Left ventricle myocardium inferior (tissue), 1 donor: ENCODE data around the gene USPL1. TPM values are rescaled to one million over a fixed set of nuclear protein-coding genes. Genes with fewer than 3 reads are reported as not detected.
"Not testable (repeated sequence)": the region's sequence is repeated elsewhere in the genome, so short reads cannot be mapped to it uniquely, and the experiment has no call there.

Source experiments
- DNase-seq: peaks from one replicate; pipeline ENCODE4 v3.0.0-alpha.2; 2020
- H3K27ac ChIP-seq: fragments of 200-600 bp; replicated peaks from 2 replicates; pipeline ENCODE4 v1.8.0; 2021
- H3K27me3 ChIP-seq: fragments of 200-600 bp; 2 replicates; pipeline ENCODE4 v1.8.0; 2021; ENCODE audit warnings: low read depth
- H3K36me3 ChIP-seq: fragments of 200-600 bp; 2 replicates; pipeline ENCODE4 v1.8.0; 2021
- H3K4me1 ChIP-seq: fragments of 200-600 bp; 2 replicates; pipeline ENCODE4 v1.8.0; 2021
- H3K4me3 ChIP-seq: fragments of 200-600 bp; 2 replicates; pipeline ENCODE4 v1.8.0; 2021; ENCODE audit warnings: mild to moderate bottlenecking, moderate library complexity
- H3K9me3 ChIP-seq: fragments of 200-600 bp; replicated peaks from 2 replicates; pipeline ENCODE4 v1.8.0; 2021
- CTCF ChIP-seq: fragments of 200-600 bp; IDR thresholded peaks from 2 replicates; pipeline ENCODE4 v1.8.0; 2021; ENCODE audit warnings: antibody characterized with exemption, mild to moderate bottlenecking, borderline replicate concordance
- intact Hi-C: fragments of 100-400 bp; cut with micrococcal nuclease; formaldehyde crosslinking; loops from one replicate; pipeline ENCODE4 v1.11.0; 2022
- total RNA-seq: library from RNA; stranded (reverse); fragmentation: NEBNext Ultra II Directional; extraction: Animal tissue kit (Norgen Biotek cat#: 25700); gene quantifications from one replicate; pipeline ENCODE4 v1.2.1, GENCODE V29; 2021
- donor health status: DM: no; HTN: yes; CAD: no; lungs with severe emphysema.

The USPL1 gene
- total RNA-seq, 1 donor from 2014 or later: 9.1 TPM

- Histone ChIP-seq H3K9me3 (no peaks in the 10 kb centered on the region), H3K36me3 (peaks cover 83% of the 10 kb centered on the region), H3K4me3 (no peak overlapping the region), H3K4me1 (peaks cover 22% of the 10 kb centered on the region), H3K27me3 (no peaks in the 10 kb centered on the region), H3K27ac (no peak overlapping the region)
- intact Hi-C loops: no loop called here
- TF ChIP-seq CTCF: no peak
- no peak for DNase-seq
These were observed 30.3 kb downstream of the USPL1 start for GRCh38 chr13:30647824-30648521.

DNA sequence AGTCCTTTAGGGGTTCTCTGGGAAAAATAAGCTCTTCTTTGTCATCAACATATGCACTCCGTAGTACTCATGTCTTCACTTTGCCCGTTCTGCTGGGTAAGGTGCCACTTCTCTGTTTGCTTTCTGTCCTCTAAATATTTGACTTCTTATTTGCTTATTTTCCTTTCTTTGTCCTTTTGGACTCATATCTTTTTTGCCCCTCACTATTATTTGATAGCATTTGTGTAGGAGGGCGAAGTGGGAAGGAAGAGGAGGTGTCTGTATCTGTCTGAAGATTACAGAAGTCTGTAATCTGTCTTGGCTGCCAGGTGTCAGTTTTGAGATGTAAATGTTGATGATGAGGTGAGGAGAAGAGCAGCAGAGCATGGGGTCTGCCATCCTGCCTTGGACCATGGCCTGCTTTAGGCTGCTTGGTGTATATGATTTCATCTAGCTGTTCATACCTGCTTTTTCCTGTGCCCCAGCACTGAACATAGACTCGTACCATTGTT lies 30.8 kb downstream of the USPL1 start:
- DNase-seq: no peak
- Histone ChIP-seq H3K27me3 (no peaks in the 10 kb centered on the region), H3K27ac (no peak overlapping the region), H3K36me3 (peaks cover 83% of the 10 kb centered on the region), H3K4me1 (peaks cover 22% of the 10 kb centered on the region), H3K4me3 (no peak overlapping the region), H3K9me3 (no peaks in the 10 kb centered on the region)
- intact Hi-C loops: no loop called here
- TF ChIP-seq CTCF: no peak

GRCh38 chr13:30651648-30652047 lies 33.9 kb downstream of the USPL1 start:
- not testable (repeated sequence) for H3K27ac ChIP-seq, H3K4me1 ChIP-seq
- peaks cover 86% of the 10 kb centered on the region for H3K36me3 ChIP-seq

DNA sequence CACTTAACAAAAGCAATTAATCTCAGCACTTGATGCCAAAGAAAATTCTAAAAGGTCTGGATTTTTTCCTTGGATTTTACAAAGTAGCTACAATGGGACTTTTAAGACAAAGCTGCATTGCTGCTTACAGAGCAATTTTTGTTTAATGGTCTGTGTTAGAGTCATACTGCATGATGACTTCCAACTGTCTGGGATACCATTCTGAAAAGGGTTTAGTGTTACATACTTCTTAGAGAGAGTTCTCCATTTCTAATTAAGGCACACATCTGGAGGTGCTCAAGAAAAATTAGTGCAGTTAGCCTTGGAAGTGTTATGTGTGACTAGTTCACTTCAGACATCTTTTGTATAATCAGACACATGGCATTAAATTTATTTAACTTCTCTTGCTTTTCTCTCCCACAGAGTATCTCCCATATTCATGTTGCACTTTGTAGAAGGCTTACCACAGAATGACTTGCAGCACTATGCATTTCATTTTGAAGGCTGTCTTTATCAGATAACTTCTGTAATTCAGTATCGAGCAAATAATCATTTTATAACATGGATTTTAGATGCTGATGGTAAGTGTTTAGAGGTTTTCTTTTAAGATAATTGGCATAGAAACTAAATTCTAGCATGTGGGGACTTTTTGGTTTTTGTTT lies 35.1 kb downstream of the USPL1 start:
- DNase-seq: no peak
- Histone ChIP-seq H3K36me3 (peaks cover 86% of the 10 kb centered on the region), H3K4me3 (no peak overlapping the region), H3K27me3 (no peaks in the 10 kb centered on the region), H3K4me1 (no peaks in the 10 kb centered on the region), H3K9me3 (no peaks in the 10 kb centered on the region), H3K27ac (no peak overlapping the region)
- TF ChIP-seq CTCF: no peak
- intact Hi-C loops: no loop called here

More at GRCh38 chr13:30651648-30652047, 33.9 kb downstream of the USPL1 start:
- H3K9me3 ChIP-seq, intact Hi-C loops, H3K4me3 ChIP-seq, DNase-seq, H3K27me3 ChIP-seq: not testable (repeated sequence)

DNA sequence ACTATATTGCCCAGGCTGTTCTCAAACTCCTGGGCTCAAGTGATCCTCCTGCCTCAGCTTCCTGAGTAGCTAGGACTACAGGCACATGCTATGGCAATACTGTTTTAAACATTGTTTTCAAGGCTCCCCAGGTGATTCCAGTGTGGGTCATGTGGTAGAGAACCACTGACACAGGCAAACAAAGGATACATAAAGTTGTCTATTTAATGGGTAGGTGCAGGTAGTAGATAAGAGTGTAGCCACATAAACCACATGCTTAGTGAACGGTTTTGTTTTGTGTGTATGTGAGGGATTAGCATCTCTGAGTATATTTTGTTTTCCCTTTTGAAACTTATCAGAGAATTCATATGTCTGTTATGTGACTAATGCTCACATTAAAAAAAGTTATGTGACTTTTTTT lies 36.7 kb downstream of the USPL1 start:
- H3K4me1 ChIP-seq: no peaks in the 10 kb centered on the region
- no peaks in the 10 kb centered on the region for H3K27me3 ChIP-seq
- intact Hi-C loops: no loop called here
- TF ChIP-seq CTCF: no peak
- no peak overlapping the region for H3K4me3 ChIP-seq
- DNase-seq: no peak
- no peaks in the 10 kb centered on the region for H3K9me3 ChIP-seq
- no peak overlapping the region for H3K27ac ChIP-seq
- H3K36me3 ChIP-seq: peaks cover 89% of the 10 kb centered on the region

GRCh38 chr13:30656178-30656577 lies 38.5 kb downstream of the USPL1 start:
- H3K27ac ChIP-seq: no peak overlapping the region
- no peak for TF ChIP-seq CTCF
- peaks cover 72% of the 10 kb centered on the region for H3K36me3 ChIP-seq
- H3K4me1 ChIP-seq: peaks cover 7% of the 10 kb centered on the region
- H3K4me3 ChIP-seq: no peak overlapping the region
- DNase-seq: no peak
- no peaks in the 10 kb centered on the region for H3K9me3 ChIP-seq
- no peaks in the 10 kb centered on the region for H3K27me3 ChIP-seq
- intact Hi-C loops: no loop called here
